Calu3 (cell line): ENCODE results near the gene STX8. TPM values are rescaled to one million over a fixed set of nuclear protein-coding genes. Genes with fewer than 3 reads are reported as not detected.

Experiments used
- BruUV-seq: library from RNA; stranded (reverse); fragments of 400-500 nt; replicated peaks from 2 replicates; lab custom pipeline; 2021; lab: Mats Ljungman, UMichigan
- CTCF ChIA-PET: fragments of 300-600 bp; sonication (Branson Sonifier 250); formaldehyde crosslinking; loops from one replicate; lab custom pipeline; 2022; ENCODE audit warnings: antibody characterized with exemption; lab: Charles Lee
- DNase-seq: peaks from one replicate; pipeline ENCODE4 v3.0.0; 2022
- H3K27ac Mint-ChIP-seq: one replicate; pipeline ENCODE4 v1.8.0; 2022; ENCODE audit warnings: mixed read lengths; ENCODE audit not compliant: unreplicated experiment
- H3K27me3 Mint-ChIP-seq: one replicate; pipeline ENCODE4 v1.8.0; 2022; ENCODE audit warnings: mixed read lengths; ENCODE audit not compliant: unreplicated experiment
- H3K36me3 Mint-ChIP-seq: one replicate; pipeline ENCODE4 v1.8.0; 2022; ENCODE audit warnings: mild to moderate bottlenecking, moderate library complexity, mixed read lengths; ENCODE audit not compliant: insufficient read depth, unreplicated experiment
- H3K4me1 Mint-ChIP-seq: one replicate; pipeline ENCODE4 v1.8.0; 2022; ENCODE audit warnings: mild to moderate bottlenecking, low read depth, mixed read lengths; ENCODE audit not compliant: unreplicated experiment
- H3K4me3 Mint-ChIP-seq: one replicate; pipeline ENCODE4 v1.8.0; 2022; ENCODE audit warnings: mild to moderate bottlenecking, low read depth, moderate library complexity, mixed read lengths; ENCODE audit not compliant: unreplicated experiment
- H3K9me3 Mint-ChIP-seq: one replicate; pipeline ENCODE4 v1.8.0; 2022; ENCODE audit warnings: low read depth, mixed read lengths; ENCODE audit not compliant: unreplicated experiment
- intact Hi-C: fragments of 100-400 bp; cut with micrococcal nuclease; formaldehyde crosslinking; loops from one replicate; pipeline ENCODE4 v1.10.0; 2022; ENCODE audit not compliant: unreplicated experiment
- total RNA-seq: library from RNA; stranded (reverse); gene quantifications from 2 replicates; pipeline ENCODE4 v1.2.3, GENCODE V29; 2022
- TF ChIP-seq, protein P1 (sequence below): fragments of 200-600 bp; IDR thresholded peaks from one replicate; pipeline ENCODE4 v1.8.0; 2022; ENCODE audit warnings: antibody characterized with exemption; ENCODE audit not compliant: unreplicated experiment

The STX8 gene
- total RNA-seq, 1 experiment from 2014 or later, result 32.4 TPM

DNA sequence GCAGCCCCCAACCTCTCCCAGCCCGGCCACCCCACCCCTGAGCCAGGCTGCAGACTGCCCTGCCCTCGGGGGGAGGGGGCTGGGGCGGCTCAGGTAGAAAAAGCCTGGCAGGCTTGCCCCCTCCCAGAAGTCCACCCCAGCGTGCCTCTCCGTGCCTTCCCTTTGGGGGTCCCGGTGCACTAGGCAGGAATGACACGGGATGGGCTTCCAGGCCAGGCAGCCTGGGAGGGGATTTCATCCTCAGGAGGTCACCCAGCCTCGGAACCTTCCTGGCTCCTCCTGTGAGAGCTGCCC is 369.3 kb downstream of the STX8 start:
- no peaks in the 10 kb centered on the region for H3K36me3 Mint-ChIP-seq
- no peak overlapping the region for H3K4me3 Mint-ChIP-seq
- no peaks in the 10 kb centered on the region for H3K9me3 Mint-ChIP-seq
- H3K27me3 Mint-ChIP-seq, result peaks cover 62% of the 10 kb centered on the region
- intact Hi-C loops, result no loop called here
- no peaks in the 10 kb centered on the region for H3K4me1 Mint-ChIP-seq
- TF ChIP-seq, protein P1, sequence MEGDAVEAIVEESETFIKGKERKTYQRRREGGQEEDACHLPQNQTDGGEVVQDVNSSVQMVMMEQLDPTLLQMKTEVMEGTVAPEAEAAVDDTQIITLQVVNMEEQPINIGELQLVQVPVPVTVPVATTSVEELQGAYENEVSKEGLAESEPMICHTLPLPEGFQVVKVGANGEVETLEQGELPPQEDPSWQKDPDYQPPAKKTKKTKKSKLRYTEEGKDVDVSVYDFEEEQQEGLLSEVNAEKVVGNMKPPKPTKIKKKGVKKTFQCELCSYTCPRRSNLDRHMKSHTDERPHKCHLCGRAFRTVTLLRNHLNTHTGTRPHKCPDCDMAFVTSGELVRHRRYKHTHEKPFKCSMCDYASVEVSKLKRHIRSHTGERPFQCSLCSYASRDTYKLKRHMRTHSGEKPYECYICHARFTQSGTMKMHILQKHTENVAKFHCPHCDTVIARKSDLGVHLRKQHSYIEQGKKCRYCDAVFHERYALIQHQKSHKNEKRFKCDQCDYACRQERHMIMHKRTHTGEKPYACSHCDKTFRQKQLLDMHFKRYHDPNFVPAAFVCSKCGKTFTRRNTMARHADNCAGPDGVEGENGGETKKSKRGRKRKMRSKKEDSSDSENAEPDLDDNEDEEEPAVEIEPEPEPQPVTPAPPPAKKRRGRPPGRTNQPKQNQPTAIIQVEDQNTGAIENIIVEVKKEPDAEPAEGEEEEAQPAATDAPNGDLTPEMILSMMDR, result no peak
- DNase-seq, result no peak
- no TSS peak for BruUV-seq
- H3K27ac Mint-ChIP-seq, result no peak overlapping the region
- CTCF ChIA-PET, result no interaction called here

DNA sequence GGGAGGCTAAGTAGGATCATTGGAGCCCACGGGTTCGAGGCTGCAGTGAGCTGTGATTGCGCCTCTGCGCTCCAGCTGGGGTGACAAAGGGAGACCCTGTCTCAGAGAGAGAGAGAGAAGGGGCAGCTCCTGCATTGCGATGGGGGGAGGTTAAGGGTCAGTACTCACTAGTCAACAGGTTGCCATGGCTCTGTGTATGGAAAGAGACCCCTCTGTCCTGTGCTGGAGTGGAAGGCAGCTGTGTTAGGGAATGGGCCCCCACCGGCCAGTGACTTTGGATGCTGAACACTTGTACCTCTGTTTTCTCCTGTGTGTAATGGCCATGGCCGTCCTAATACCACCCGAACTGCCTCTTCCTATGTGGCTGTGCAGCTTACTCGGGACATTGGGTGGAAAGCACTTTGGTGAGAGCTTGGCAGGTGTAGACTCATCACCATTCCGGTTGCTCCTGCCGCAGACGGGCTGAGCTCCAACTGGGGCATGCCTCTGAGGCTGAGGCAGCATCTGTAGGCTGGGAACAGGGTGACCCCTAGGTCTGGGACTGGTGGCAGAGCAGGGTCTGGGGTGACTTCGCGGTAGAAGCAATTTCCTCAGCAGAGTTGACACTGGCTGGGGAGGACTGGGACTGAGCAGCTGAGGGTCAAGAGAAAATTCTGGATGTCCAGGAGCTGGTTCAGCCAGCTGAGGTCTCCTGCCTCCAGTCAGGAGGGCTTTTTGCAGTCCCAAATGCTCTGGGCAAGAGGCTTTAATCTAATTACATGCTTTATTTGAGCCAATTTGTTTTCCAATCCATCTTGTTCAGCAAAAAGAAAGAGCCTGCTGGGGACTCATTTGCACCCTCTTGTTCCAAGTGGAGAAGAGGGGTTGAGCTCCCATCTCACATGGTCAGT is 369.9 kb downstream of the STX8 start:
- Mint-ChIP-seq H3K27ac (no peak overlapping the region), H3K9me3 (no peaks in the 10 kb centered on the region), H3K36me3 (no peaks in the 10 kb centered on the region), H3K27me3 (peaks cover 60% of the 10 kb centered on the region), H3K4me3 (no peak overlapping the region), H3K4me1 (no peaks in the 10 kb centered on the region)
- no peak for DNase-seq
- CTCF ChIA-PET, result no interaction called here
- intact Hi-C loops, result no loop called here
- TF ChIP-seq, protein P1, result no peak
- no TSS peak for BruUV-seq

DNA sequence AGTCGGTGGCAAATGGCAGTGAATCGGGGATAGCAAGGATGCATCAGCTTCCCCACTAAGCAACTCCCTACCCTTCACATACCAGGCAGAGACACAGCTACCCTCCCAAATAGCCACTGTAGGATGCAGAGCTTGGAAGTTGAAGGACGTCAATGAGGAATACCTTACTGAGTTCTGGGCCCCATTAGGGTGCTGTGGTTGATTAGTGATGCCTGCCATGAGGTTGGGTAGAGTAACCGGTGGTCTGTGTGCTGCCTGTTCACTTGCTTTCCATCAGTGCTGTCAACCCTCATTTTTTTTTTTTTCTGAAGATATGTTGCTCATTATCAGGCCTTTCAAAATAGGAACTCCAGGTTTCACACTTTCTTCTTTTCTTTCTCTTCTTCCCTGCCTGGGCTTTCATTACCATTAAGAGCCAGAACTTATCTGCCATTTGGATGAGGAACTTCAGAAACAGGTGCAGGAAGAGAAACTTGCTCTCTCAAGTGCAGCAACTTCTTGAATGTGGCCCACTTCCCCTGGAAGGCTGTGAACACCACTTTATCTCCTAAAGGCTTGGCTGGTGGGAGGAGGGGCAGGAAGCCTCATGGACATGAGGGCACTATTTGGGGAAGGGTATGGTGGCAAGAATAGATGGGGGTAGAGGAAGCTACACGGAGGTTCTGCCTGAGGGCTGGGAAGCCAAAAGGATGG is 370.8 kb downstream of the STX8 start:
- no peak overlapping the region for H3K27ac Mint-ChIP-seq
- H3K36me3 Mint-ChIP-seq, result no peaks in the 10 kb centered on the region
- DNase-seq, result no peak
- CTCF ChIA-PET, result no interaction called here
- peaks cover 60% of the 10 kb centered on the region for H3K27me3 Mint-ChIP-seq
- no peak overlapping the region for H3K4me3 Mint-ChIP-seq
- no peaks in the 10 kb centered on the region for H3K4me1 Mint-ChIP-seq
- no TSS peak for BruUV-seq
- intact Hi-C loops, result no loop called here
- TF ChIP-seq, protein P1, result no peak
- no peaks in the 10 kb centered on the region for H3K9me3 Mint-ChIP-seq

DNA sequence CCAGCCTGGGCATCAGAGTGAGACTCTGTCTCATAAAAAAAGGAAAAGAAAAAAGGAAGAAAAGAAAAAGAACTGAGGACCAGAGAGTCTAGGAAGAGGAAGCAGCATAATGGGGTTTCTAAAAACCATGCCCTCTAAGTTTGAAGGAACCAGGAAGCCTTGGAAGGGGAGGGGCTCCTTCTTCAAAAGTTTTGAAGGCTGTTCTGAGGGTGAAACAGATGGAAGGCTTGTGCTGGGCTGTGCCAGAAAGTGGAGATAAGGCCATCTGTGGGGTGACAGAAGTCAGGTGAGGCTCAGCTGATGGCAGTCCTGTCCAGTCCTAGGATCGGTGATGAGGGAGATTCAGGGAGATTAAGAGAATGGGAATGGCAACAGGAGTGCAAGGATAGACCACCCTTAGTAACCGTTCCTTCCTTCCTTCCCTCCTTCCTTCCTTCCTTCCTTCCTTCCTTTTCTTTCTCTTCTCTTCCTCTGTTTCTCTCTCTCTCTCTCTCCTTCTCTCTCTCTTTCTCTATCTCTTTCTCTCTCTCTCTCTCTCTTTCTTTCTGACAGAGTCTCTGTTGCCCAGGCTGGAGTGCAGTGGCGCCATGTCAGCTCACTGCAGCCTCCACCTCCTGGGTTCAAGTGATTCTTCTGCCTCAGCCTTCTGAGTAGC is 371.7 kb downstream of the STX8 start:
- H3K27ac Mint-ChIP-seq, result no peak overlapping the region
- no peak overlapping the region for H3K4me3 Mint-ChIP-seq
- BruUV-seq, result no TSS peak
- CTCF ChIA-PET, result no interaction called here
- H3K9me3 Mint-ChIP-seq, result no peaks in the 10 kb centered on the region
- intact Hi-C loops, result no loop called here
- no peaks in the 10 kb centered on the region for H3K36me3 Mint-ChIP-seq
- TF ChIP-seq, protein P1, result no peak
- no peak for DNase-seq
- peaks cover 54% of the 10 kb centered on the region for H3K27me3 Mint-ChIP-seq
- H3K4me1 Mint-ChIP-seq, result no peaks in the 10 kb centered on the region
